Ovary (tissue), 9 donors: ENCODE results near the gene GOLIM4. TPM values are rescaled to one million over a fixed set of nuclear protein-coding genes. Genes with fewer than 3 reads are reported as not detected.

Experiments used
- DNase-seq, 5 donors: peaks; one replicate each; pipeline ENCODE4 v3.0.0-alpha.2; 2019 to 2020
- H3K27ac ChIP-seq, 2 donors: fragments of 200-600 bp; one replicate each; pipeline versions ENCODE4 v1.5.1 to v1.8.0; 2019 to 2022
- H3K27me3 ChIP-seq: fragments of 200-600 bp; one replicate; pipeline ENCODE4 v1.8.0; 2022
- H3K36me3 ChIP-seq: fragments of 200-600 bp; sonication (generic); one replicate; pipeline ENCODE4 v1.5.1; 2019
- H3K4me1 ChIP-seq: one replicate; pipeline ENCODE4 v1.8.1; 2013; ENCODE audit warnings: mild to moderate bottlenecking, moderate library complexity; ENCODE audit not compliant: insufficient read depth
- H3K4me3 ChIP-seq: fragments of 200-600 bp; sonication (generic); one replicate; pipeline ENCODE4 v1.5.1; 2017
- H3K9me3 ChIP-seq, 2 donors: fragments of 200-600 bp in 1 of 2; sonication (generic) in 1 of 2; one replicate each; pipeline versions ENCODE4 v1.5.1 to v1.8.1; 2013 to 2019; ENCODE audit warnings: mild to moderate bottlenecking in 1 of 2, moderate library complexity in 1 of 2
- EP300 ChIP-seq: sonication (generic); formaldehyde crosslinking; IDR thresholded peaks from one replicate; pipeline ENCODE4 v1.6.1; 2017; ENCODE audit warnings: antibody characterized with exemption
- POLR2A ChIP-seq: fragments of 450-650 bp; IDR thresholded peaks from one replicate; pipeline ENCODE4 v1.6.1; 2017; ENCODE audit warnings: antibody characterized with exemption, mild to moderate bottlenecking, moderate library complexity
- WGBS, 3 donors: extraction: QIAGEN DNeasy Blood & Tissue Kit in 1 of 3; methylation state at CpG; one replicate each; pipeline versions ENCODE4 v1.1.5 to v1.1.7; 2013 to 2017; 5-methylcytosine and 5-hydroxymethylcytosine counted together
- intact Hi-C, 4 donors: fragments of 100-400 bp; cut with DNase I; formaldehyde crosslinking; loops; one replicate each; pipeline versions ENCODE4 v1.11.0 to v1.15.1; 2022 to 2023
- polyA plus RNA-seq, 2 donors: library from polyadenylated mRNA; stranded (reverse); fragments of 200-250 nt in 1 of 2; fragments of 350-450 nt in 1 of 2; fragmentation: Illumina TruSeq in 1 of 2; extraction: RNeasy Lipid Tissue Mini Kit (QIAGEN cat#74804) in 1 of 2; gene quantifications; one replicate each; pipeline ENCODE4 v1.2.3, GENCODE V29; 2013 to 2014
- total RNA-seq, 7 donors: library from RNA; depleted of rRNA in 2 of 7; stranded (reverse); fragments of >200 nt in 2 of 7; fragmentation: NEBNext Ultra II Directional in 3 of 7; extraction: Animal tissue kit (Norgen Biotek cat#: 25700) in 3 of 7; gene quantifications; one replicate each; pipeline versions ENCODE4 v1.1.0 to v1.2.4, GENCODE V29; 2016 to 2023
- TF ChIP-seq, protein P1 (sequence below), 3 donors: fragments of 450-650 bp in 2 of 3; fragments of 200-600 bp in 1 of 3; IDR thresholded peaks; one replicate each; pipeline versions ENCODE4 v1.5.1 to v1.8.0; 2016 to 2022; ENCODE audit warnings: antibody characterized with exemption in 3 of 3, mild to moderate bottlenecking in 1 of 3
- donor health status: DM: no; HTN: no; CAD: no; lungs with moderate emphysema.
- donor health status: DM: no; HTN: no; CAD: no.
- donor health status: Bipolar disorder and iron deficiency.
- donor health status: DM: yes; HTN: yes; CAD: no.
- donor health status: DM: no; HTN: no; CAD: no.
- donor health status: DM: yes; HTN: yes; CAD: no.

The GOLIM4 gene
- total and polyA plus RNA-seq, 9 donors = 15.9 to 29.3 (median 24.1) TPM

- Histone ChIP-seq H3K9me3 (no peaks in the 10 kb centered on the region), H3K4me3 (no peak overlapping the region), H3K4me1 (no peaks in the 10 kb centered on the region), H3K27me3 (no peaks in the 10 kb centered on the region), H3K27ac (no peak overlapping the region), H3K36me3 (no peaks in the 10 kb centered on the region)
- TF ChIP-seq EP300 (no peak), POLR2A (no peak)
- TF ChIP-seq, protein P1, sequence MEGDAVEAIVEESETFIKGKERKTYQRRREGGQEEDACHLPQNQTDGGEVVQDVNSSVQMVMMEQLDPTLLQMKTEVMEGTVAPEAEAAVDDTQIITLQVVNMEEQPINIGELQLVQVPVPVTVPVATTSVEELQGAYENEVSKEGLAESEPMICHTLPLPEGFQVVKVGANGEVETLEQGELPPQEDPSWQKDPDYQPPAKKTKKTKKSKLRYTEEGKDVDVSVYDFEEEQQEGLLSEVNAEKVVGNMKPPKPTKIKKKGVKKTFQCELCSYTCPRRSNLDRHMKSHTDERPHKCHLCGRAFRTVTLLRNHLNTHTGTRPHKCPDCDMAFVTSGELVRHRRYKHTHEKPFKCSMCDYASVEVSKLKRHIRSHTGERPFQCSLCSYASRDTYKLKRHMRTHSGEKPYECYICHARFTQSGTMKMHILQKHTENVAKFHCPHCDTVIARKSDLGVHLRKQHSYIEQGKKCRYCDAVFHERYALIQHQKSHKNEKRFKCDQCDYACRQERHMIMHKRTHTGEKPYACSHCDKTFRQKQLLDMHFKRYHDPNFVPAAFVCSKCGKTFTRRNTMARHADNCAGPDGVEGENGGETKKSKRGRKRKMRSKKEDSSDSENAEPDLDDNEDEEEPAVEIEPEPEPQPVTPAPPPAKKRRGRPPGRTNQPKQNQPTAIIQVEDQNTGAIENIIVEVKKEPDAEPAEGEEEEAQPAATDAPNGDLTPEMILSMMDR (IDR thresholded peaks at IDR 0.05) = no peak
- no peak for DNase-seq
- intact Hi-C loops = no loop called here
- WGBS, 3 donors = 53 to 56% (median 55%) methylated on average over 6 of the region's 6 CpGs
These were observed 27.8 kb upstream of the GOLIM4 start for GRCh38 chr3:168123201-168124176.

- no peaks in the 10 kb centered on the region for H3K9me3 ChIP-seq
- intact Hi-C loops = no loop called here
These were observed 25.7 kb upstream of the GOLIM4 start for GRCh38 chr3:168121184-168122017.

DNA sequence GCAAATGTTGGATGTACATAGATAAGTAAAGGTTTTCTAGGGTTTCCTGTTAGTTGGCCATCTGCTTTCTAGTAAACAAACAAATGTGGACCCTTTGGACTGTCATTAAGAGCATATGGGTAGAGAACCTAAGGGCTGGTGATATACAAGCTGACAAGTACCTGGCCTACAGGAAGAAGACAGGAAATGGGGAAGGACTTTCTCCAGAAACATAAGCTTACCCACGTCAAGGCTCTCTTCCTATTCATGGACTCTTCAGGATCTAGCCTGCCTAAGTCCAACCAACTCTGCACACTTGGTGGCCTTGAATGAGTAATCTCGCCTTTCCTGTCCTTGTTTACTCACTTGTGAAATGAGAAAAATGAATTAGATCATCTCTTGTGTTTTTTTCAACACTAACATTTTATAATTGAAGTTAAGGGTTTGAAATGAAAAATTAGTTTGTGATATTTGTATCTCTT lies 22.2 kb upstream of the GOLIM4 start:
- peaks cover 2% of the 10 kb centered on the region for H3K27me3 ChIP-seq
- H3K4me1 ChIP-seq = no peaks in the 10 kb centered on the region
- TF ChIP-seq EP300 (no peak), POLR2A (no peak)
- TF ChIP-seq, protein P1 (IDR thresholded peaks at IDR 0.05) = no peak
- WGBS, 3 donors = 11 to 46% (median 20%) methylated on average over 2 of the region's 2 CpGs
- intact Hi-C loops = no loop called here
- no peak for DNase-seq
- H3K9me3 ChIP-seq = no peaks in the 10 kb centered on the region
- no peaks in the 10 kb centered on the region for H3K36me3 ChIP-seq
- H3K27ac ChIP-seq = no peak overlapping the region
- H3K4me3 ChIP-seq = no peak overlapping the region

More at GRCh38 chr3:168121184-168122017, 25.7 kb upstream of the GOLIM4 start:
- Histone ChIP-seq H3K27ac (no peak overlapping the region), H3K4me1 (no peaks in the 10 kb centered on the region), H3K4me3 (no peak overlapping the region), H3K36me3 (no peaks in the 10 kb centered on the region), H3K27me3 (peaks cover 2% of the 10 kb centered on the region)
- 24 to 30% (median 26%) methylated on average over 4 of the region's 4 CpGs for WGBS, 3 donors
- no peak for TF ChIP-seq EP300
- TF ChIP-seq, protein P1 (IDR thresholded peaks at IDR 0.05) = no peak
- TF ChIP-seq POLR2A = no peak
- no peak for DNase-seq

DNA sequence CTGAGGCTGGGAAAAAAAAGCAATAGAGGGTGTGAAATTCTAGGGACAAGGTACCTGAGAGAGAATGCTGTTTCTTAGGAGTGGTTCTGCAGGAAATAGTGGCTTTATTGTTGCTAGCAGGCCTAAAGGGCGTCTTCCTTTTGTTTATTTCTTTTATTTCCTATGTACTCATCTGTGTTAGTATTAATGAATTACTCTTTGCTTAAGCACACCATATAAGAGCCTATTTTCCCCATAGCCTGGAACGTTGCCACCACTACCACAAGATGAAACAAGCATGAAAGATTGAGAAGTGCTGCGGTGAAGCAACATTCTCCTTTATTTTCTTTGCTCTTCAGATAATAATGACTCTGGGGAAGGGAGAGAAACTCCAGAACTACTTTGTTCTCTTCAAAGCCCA lies 21.3 kb upstream of the GOLIM4 start:
- Histone ChIP-seq H3K9me3 (no peaks in the 10 kb centered on the region), H3K36me3 (no peaks in the 10 kb centered on the region), H3K4me3 (no peak overlapping the region), H3K4me1 (no peaks in the 10 kb centered on the region), H3K27ac (no peak overlapping the region), H3K27me3 (peaks cover 2% of the 10 kb centered on the region)
- 60 to 67% (median 61%) methylated on average over 3 of the region's 3 CpGs for WGBS, 3 donors
- DNase-seq = no peak
- intact Hi-C loops = no loop called here
- no peak for TF ChIP-seq POLR2A
- TF ChIP-seq, protein P1 (IDR thresholded peaks at IDR 0.05) = no peak
- no peak for TF ChIP-seq EP300
